BLaER1 (cell line): ENCODE measurements around the gene COL26A1.
A peak's percentile ranks its signal among the peaks of the same experiment; 100 is the strongest.

ENCODE experiments used
- H3K27ac ChIP-seq: shearing (Covaris generic); formaldehyde crosslinking; 2 replicates; pipeline ENCODE4 v1.8.1; 2022
- H3K27me3 ChIP-seq: shearing (Covaris generic); formaldehyde crosslinking; 2 replicates; pipeline ENCODE4 v1.8.1; 2022
- H3K36me3 ChIP-seq: shearing (Covaris generic); formaldehyde crosslinking; 2 replicates; pipeline ENCODE4 v1.8.1; 2022
- H3K4me1 ChIP-seq: shearing (Covaris generic); formaldehyde crosslinking; 2 replicates; pipeline ENCODE4 v1.8.1; 2022
- H3K4me2 ChIP-seq: shearing (Covaris generic); formaldehyde crosslinking; 2 replicates; pipeline ENCODE4 v1.8.1; 2022
- H3K4me3 ChIP-seq: shearing (Covaris generic); formaldehyde crosslinking; 2 replicates; pipeline ENCODE4 v1.8.1; 2022
- H3K9ac ChIP-seq: shearing (Covaris generic); formaldehyde crosslinking; 2 replicates; pipeline ENCODE4 v1.8.1; 2022
- H3K9me3 ChIP-seq: shearing (Covaris generic); formaldehyde crosslinking; 2 replicates; pipeline ENCODE4 v1.8.1; 2022
- H4K20me1 ChIP-seq: shearing (Covaris generic); formaldehyde crosslinking; 2 replicates; pipeline ENCODE4 v1.8.1; 2022
- Cebpa-rat ChIP-seq: shearing (Covaris generic); IDR thresholded peaks from 2 replicates; pipeline ENCODE4 v1.8.1; 2022

Gene COL26A1

DNA sequence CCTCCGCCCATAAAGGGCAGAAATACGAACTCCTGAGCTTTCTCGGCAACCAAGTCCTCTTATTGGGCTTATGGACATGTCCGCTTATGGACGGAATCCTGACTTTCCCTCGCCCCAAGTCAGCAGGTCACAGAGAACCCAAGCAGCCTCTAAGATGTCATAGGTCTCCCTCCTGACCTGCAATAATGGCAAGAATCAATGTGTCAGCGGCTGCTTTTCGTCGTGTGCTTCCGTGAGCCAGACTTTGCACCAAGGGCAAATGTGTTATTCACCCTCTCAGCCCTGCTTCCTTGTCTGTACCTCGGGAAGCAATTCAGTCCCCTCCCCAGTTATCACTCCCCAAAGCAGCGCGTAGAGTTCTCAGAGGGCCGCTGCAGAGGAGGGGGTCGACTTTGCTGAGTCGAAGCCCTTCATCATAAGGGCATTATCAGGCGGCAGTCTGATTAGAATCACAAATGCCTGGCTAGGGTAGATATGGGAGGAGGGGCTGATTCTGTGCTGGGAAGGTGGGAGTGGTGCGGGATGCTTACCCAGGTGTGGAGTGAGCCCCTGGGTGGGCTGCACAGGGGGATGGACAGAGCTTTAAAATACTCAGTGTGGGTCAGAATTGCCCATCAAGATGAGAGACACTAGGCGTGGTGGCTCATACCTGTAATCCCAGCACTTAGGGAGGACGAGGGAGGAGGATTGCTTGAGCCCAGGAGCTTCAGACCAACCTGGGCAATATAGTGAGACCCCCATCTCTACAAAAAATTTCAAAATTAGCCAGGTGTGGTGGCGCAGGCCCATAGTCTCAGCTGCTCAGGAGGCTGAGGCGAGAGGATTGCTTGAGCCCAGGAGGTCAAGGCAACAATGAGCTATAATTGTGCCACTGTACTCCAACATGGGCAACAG, 36.0 kb downstream of the COL26A1 start:
- Histone ChIP-seq H3K27me3 (no peaks in the 10 kb centered on the region), H3K36me3 (no peaks in the 10 kb centered on the region), H3K4me1 (peaks cover 26% of the 10 kb centered on the region), H3K9ac (no peak overlapping the region), H3K27ac (no peak overlapping the region), H3K4me2 (no peak overlapping the region), H3K9me3 (no peaks in the 10 kb centered on the region), H3K4me3 (no peak overlapping the region), H4K20me1 (no peaks in the 10 kb centered on the region)
- no peak for TF ChIP-seq Cebpa-rat

- Histone ChIP-seq H3K9me3 (no peaks in the 10 kb centered on the region), H3K27ac (no peak overlapping the region), H4K20me1 (no peaks in the 10 kb centered on the region), H3K4me3 (no peak overlapping the region), H3K27me3 (no peaks in the 10 kb centered on the region), H3K9ac (no peak overlapping the region), H3K4me2 (peak overlapping the region; percentile 37), H3K36me3 (no peaks in the 10 kb centered on the region), H3K4me1 (peaks cover 23% of the 10 kb centered on the region)
- no peak for TF ChIP-seq Cebpa-rat
These were observed 37.1 kb downstream of the COL26A1 start for GRCh38 chr7:101399759-101400158.

DNA sequence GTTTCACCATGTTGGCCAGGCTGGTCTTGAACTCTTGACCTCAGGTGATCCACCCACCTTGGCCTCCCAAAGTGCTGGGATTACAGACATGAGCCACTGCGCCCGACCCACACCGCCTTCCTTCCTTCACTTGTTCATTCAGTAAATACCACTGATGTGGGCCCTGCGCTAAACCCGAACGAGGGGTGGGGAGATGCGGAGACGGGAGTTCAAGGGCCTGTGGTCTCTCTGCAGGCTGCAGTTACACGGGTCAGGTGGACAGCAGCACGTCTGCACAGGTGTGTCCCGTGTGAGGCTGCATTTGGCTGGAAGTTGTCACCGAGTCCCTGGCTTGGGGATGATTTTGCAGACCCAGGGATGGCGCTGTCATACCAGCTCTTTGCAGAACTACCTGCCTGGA, 38.1 kb downstream of the COL26A1 start:
- no peak for TF ChIP-seq Cebpa-rat
- no peaks in the 10 kb centered on the region for H3K36me3 ChIP-seq
- no peak overlapping the region for H3K9ac ChIP-seq
- no peaks in the 10 kb centered on the region for H4K20me1 ChIP-seq
- H3K27ac ChIP-seq: no peak overlapping the region
- no peaks in the 10 kb centered on the region for H3K9me3 ChIP-seq
- H3K4me1 ChIP-seq: peaks cover 13% of the 10 kb centered on the region
- H3K4me3 ChIP-seq: no peak overlapping the region
- no peaks in the 10 kb centered on the region for H3K27me3 ChIP-seq
- H3K4me2 ChIP-seq: no peak overlapping the region

DNA sequence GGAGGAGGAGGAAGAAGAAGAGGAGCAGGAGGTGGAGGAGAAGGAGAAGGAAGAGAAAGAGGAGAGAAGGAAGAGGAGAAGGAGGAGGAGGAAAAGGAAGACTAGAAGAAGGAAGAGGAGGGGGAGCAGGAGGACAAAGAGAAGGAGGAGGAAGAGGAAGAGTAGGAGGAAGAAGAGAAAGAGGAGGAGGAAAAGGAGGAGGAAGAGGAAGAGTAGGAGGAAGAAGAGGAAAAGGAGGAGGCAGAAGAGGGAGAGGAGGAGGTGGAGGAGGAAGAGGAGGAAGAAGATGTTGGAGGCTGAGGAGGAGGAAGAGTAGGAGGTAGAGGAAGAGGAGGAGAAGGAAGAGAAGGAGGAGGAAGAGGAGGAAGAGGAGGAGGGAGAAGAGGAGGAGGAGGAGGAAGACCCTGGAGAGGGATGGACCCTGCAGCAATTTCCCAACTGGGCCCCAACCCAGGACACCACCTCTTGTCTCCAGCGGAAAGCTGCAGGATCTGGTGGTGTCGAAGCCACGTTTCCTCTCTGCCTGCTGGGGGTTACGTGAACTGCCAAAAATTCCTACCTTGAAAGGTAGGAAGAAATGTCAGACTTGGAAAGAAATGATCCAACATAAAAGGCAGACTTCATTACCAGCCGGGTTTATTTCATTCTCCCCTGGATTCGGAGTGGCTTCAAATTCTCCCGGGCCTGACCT, 38.9 kb downstream of the COL26A1 start:
- peaks cover 9% of the 10 kb centered on the region for H3K4me1 ChIP-seq
- H3K27ac ChIP-seq: no peak overlapping the region
- no peak overlapping the region for H3K9ac ChIP-seq
- no peaks in the 10 kb centered on the region for H4K20me1 ChIP-seq
- no peaks in the 10 kb centered on the region for H3K36me3 ChIP-seq
- no peaks in the 10 kb centered on the region for H3K9me3 ChIP-seq
- H3K4me3 ChIP-seq: no peak overlapping the region
- no peak overlapping the region for H3K4me2 ChIP-seq
- no peak for TF ChIP-seq Cebpa-rat
- no peaks in the 10 kb centered on the region for H3K27me3 ChIP-seq

- H3K4me3 ChIP-seq: no peak overlapping the region
- no peak overlapping the region for H3K27ac ChIP-seq
- H3K36me3 ChIP-seq: no peaks in the 10 kb centered on the region
- no peak overlapping the region for H3K4me2 ChIP-seq
- no peaks in the 10 kb centered on the region for H3K27me3 ChIP-seq
- no peaks in the 10 kb centered on the region for H3K9me3 ChIP-seq
- H3K4me1 ChIP-seq: peaks cover 9% of the 10 kb centered on the region
- H4K20me1 ChIP-seq: no peaks in the 10 kb centered on the region
- H3K9ac ChIP-seq: no peak overlapping the region
- no peak for TF ChIP-seq Cebpa-rat
These were observed 39.6 kb downstream of the COL26A1 start for GRCh38 chr7:101402081-101402779.

DNA sequence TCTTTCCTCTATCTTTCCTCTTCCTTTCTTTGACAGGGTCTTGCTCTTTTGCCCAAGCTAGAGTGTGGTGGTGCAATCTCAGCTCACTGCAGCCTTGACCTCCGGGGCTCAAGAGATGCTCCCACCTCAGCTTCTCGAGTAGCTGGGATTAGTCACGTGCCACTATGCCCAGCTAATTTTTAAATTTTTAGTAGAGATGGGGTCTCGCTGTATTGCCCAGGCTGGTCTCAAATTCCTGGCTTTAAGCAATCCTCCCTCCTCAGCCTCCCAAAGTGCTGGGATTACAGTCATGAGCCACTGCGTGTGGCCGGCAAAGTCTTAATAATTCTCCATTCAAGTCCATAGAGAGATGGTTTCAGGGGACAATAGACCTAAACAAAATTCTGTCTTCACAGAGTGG, 40.2 kb downstream of the COL26A1 start:
- Histone ChIP-seq H3K4me1 (peaks cover 9% of the 10 kb centered on the region), H3K4me2 (no peak overlapping the region), H4K20me1 (no peaks in the 10 kb centered on the region), H3K9me3 (peaks cover 1% of the 10 kb centered on the region), H3K4me3 (no peak overlapping the region), H3K27ac (no peak overlapping the region), H3K27me3 (no peaks in the 10 kb centered on the region), H3K36me3 (no peaks in the 10 kb centered on the region), H3K9ac (no peak overlapping the region)
- no peak for TF ChIP-seq Cebpa-rat

DNA sequence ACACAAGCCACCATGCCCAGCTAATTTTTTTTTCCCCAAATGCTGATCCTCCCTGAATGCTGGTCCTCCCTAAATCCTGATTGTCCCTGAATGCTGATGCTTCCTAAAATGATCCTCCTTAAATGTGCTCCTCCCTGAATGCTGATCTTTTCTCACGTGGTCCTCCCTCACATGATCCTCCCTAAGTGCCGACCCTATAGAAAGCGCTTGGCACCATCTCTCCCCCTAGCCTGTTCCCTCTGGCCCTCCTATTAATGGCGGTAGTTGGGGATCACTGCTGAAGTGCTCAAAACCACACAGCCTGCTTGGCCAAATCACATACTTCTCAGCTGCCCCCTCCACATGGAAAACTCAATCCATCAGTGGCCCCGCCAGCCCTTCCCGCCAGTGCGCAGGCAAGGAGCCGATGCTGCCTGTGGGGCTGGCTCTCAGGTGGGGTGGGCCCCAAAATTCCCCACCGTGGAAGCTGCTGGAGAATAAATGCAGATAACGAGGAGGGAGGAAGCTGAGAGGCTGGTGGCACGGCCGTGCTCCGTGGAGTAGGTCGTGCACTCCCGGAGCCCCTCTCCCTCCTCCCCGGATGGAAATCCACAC, 42.9 kb downstream of the COL26A1 start:
- no peak for TF ChIP-seq Cebpa-rat
- Histone ChIP-seq H3K36me3 (no peaks in the 10 kb centered on the region), H3K4me2 (no peak overlapping the region), H3K4me3 (no peak overlapping the region), H3K9me3 (peaks cover 29% of the 10 kb centered on the region), H3K27me3 (no peaks in the 10 kb centered on the region), H3K4me1 (no peaks in the 10 kb centered on the region), H3K9ac (no peak overlapping the region), H4K20me1 (no peaks in the 10 kb centered on the region), H3K27ac (no peak overlapping the region)

GRCh38 chr7:101410743-101411507, 48.2 kb downstream of the COL26A1 start:
- Histone ChIP-seq H3K27me3 (no peaks in the 10 kb centered on the region), H3K4me1 (no peaks in the 10 kb centered on the region), H3K9ac (no peak overlapping the region), H3K4me2 (no peak overlapping the region), H3K27ac (no peak overlapping the region), H3K36me3 (no peaks in the 10 kb centered on the region), H3K4me3 (no peak overlapping the region), H3K9me3 (peaks cover 38% of the 10 kb centered on the region), H4K20me1 (no peaks in the 10 kb centered on the region)
- TF ChIP-seq Cebpa-rat: no peak

GRCh38 chr7:101411508-101411874, 48.8 kb downstream of the COL26A1 start:
- no peak overlapping the region for H3K4me2 ChIP-seq
- H4K20me1 ChIP-seq: no peaks in the 10 kb centered on the region
- H3K36me3 ChIP-seq: no peaks in the 10 kb centered on the region
- H3K27ac ChIP-seq: no peak overlapping the region
- no peak overlapping the region for H3K9ac ChIP-seq
- TF ChIP-seq Cebpa-rat: no peak
- H3K27me3 ChIP-seq: no peaks in the 10 kb centered on the region
- peaks cover 38% of the 10 kb centered on the region for H3K9me3 ChIP-seq
- H3K4me1 ChIP-seq: no peaks in the 10 kb centered on the region
- no peak overlapping the region for H3K4me3 ChIP-seq
